ENCODE results near the gene AP3S2.
A peak's percentile ranks its signal among the peaks of the same experiment; 100 is the strongest.
"Not testable (repeated sequence)": the region's sequence is repeated elsewhere in the genome, so short reads cannot be mapped to it uniquely, and the experiment has no call there.

The AP3S2 gene

GRCh38 chr15:89893696-89894447 is at the start of gene AP3S2:
TSS of gene AP3S2 (minus strand) at chr15:89893994. CDS start at chr15:89893949, 45 bp downstream.
- peak; percentile 90 for DNase-seq (ENCODE audit: low spot score)

DNA sequence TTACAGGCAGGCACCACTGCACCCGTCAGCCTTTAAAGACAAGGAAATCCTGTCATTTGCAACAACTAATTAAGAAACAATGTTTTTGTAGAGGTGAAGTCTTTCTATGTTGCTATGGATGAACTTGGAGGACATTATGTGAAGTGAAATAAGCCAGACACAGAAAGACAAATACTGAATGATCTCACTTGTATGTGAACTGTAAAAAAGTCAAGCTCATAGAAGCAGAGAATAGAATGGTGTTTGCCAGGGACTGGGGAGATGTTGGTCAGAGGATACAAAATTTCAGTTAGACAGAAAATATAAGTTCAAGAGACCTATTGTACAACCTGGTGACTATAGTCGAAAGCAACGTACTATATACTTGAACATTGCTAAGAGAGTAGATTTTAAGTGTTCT is 46.1 kb upstream of the AP3S2 start:
- no peak for DNase-seq (ENCODE audit: low spot score)

DNA sequence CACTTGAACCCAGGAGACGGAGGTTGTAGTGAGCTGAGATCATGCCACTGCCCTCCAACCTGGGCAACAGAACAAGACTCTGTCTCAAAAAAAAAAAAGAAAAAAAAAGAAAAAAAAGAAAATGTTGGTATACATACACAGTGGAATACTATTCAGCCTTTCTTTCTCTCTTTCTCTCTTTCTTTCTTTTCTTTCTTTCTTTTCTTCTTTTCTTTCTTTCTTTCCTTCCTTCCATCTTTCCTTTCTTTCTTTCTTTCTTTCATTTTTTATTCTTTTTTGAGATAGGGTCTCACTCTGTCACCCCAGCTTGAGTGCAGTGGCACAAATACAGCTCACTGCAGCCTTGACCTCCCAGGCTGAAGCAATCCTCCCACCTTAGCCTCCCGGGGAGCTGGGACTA is 45.6 kb upstream of the AP3S2 start:
- not testable (repeated sequence) for DNase-seq (ENCODE audit: low spot score)

GRCh38 chr15:89937365-89938350 is 43.9 kb upstream of the AP3S2 start:
- DNase-seq (ENCODE audit: low spot score), result no peak

DNA sequence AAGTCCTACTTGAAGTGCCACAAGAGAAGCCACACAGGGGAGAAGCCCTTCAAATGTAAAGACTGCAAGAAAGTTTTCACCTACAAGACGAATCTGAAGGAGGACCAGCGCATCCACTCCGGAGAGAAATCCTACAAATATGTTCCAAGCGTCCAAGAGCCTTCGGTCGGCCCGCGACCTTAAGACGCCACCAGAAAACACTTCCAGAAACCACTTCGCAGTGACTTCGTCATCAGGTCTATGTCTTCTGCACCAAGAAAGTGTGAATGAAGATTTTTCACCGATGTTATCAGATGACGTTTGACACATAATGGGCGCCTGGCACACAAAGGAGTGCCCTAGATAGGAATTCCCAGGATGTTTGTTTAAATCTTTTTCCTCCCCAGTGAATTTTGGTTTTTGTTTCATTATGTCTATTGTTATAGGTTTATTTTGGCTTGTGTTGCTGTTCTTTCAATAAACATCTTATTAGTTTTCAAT is 43.0 kb upstream of the AP3S2 start:
- DNase-seq (ENCODE audit: low spot score), result no peak

- DNase-seq (ENCODE audit: low spot score), result peak; percentile 24
These were observed 42.4 kb upstream of the AP3S2 start for GRCh38 chr15:89936051-89936785.

- DNase-seq (ENCODE audit: low spot score), result no peak
These were observed 39.1 kb upstream of the AP3S2 start for GRCh38 chr15:89932880-89933279.

DNA sequence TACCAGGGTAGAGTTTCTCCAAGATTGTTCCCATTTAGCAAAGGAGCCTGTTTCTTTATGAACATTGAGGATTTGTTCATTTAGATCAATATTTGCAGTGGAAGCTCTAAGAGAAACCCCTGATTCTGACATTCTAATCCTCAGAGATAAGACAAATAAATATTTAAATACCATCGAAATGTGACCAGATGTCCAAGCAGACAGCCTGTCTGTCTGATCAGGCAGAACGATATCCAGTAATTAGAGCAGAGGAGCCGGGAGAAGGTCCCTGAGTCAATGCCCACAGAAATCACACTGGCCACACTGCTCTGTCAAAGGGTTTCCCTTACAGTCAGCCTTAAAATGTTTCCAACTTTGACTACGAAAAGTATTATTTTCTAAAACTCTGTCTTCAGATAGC is 34.6 kb upstream of the AP3S2 start:
- DNase-seq (ENCODE audit: low spot score), result no peak

DNA sequence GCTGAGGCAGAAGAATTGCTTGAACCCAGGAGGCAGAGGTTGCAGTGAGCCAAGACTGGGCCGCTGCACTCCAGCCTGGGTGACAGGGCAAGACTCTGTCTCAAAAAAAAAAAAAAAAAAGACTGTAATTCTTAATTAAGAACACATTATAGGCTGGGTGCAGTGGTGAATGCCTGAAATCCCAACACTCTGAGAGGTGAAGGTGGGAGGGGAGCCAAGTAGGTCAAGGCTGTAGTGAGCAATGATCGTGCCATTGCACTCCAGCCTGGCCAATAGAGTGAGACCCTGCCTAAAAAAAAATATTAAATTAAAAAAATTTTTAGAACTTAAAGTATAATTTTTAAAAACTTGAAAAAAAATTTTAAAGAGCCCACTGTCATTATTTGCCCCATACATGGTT is 32.4 kb upstream of the AP3S2 start:
- DNase-seq (ENCODE audit: low spot score), result no peak

GRCh38 chr15:89917442-89918101 is 23.8 kb upstream of the AP3S2 start:
- DNase-seq (ENCODE audit: low spot score), result no peak

DNA sequence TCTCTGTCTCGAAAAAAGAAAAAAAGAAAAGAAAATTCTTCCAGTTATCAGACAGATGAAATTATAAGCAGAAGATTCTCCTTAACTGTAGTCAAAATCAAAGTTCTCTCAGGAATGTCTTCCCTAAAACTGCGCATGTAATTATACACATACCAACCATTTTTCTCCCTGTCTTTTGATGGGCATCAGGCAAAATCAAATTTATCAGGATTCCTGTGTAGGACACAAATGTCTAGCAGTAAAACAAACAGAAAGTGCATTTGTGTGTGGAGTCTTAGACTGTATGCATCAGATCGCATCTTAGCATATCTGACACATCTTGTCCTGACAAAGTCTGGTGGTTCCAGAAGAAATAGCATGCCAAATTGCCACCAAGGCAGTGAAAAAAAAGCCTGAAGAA is 22.9 kb upstream of the AP3S2 start:
- DNase-seq (ENCODE audit: low spot score), result no peak

GRCh38 chr15:89912674-89913396 is 19.0 kb upstream of the AP3S2 start, which contains the start of gene ARPIN:
TSS of gene ARPIN (minus strand) at chr15:89912952. CDS start at chr15:89912835, 117 bp downstream.
- no peak for DNase-seq (ENCODE audit: low spot score)

- no peak for DNase-seq (ENCODE audit: low spot score)
These were observed 18.4 kb upstream of the AP3S2 start for GRCh38 chr15:89912145-89912673.

DNA sequence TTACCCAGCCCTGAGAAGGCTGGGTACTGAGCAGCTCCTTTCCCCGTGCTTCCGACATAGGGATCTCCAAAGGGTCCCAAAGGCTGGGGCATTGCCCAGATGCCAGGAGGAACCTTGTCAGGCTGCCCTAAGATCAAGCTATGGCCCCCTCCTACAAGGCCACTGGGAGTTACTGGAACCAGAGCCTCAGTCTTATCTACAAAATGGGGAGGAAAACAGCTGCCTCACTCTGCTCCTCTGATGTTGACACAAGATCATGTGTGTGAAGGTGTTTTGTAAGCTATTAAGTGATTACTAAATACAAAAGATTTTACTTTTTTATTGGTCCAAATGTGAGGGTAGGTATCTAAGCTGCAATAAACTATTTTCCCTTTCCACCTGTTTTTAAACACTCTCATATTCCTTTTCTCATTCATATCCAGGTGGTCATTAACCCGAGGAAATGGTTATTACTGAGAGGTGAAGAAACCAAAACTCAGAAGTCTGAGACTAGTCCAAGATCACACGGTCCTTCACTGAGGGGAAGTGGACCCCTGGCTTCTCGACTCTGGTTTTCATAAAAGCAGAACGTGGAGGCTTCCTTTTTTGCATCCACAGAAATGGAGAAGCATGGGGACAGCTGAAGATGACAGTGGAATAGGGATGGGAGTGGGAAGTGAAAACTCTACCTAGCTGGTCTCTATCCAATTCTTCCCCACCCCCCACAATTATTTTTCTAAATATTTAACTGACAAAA is 17.3 kb upstream of the AP3S2 start:
- no peak for DNase-seq (ENCODE audit: low spot score)

DNA sequence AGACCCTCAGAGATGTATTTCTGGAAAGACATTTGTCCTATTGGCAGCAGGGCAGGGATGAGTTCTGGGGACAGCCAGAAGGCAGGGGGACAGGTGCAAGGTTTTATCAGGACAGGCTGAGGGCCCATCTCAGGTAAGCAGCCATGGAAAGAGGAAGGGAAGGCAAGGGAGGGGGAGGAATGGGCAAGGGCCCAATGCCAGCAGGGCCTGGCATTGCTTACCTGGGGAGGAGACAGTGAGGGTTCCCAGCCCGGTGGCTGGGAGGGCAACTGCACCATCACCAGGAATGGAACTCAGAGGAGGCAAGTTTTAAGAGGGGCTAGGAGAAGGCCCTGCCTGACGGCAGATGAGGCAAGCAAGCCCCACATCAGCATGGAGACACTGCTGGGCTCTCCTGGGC is 15.8 kb upstream of the AP3S2 start:
- DNase-seq (ENCODE audit: low spot score), result no peak

DNA sequence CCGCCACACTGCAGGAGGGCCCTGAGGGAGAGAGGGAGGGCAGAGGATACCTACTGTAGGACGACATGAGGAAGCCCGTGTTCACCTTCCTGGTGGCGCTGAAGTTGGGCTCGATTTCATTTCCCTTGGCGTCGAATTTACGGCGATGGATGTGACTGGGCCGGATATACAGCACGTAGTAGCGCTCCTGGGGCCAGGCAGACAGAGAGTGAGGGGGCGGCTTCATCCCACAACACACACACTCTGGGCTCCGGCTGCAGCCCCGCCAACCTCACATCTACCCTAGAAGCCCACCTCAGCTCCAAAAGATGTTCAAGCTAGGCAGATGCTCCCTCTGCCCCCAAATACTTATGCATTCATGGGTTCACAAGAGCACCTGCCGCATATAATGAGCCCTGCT is 14.4 kb upstream of the AP3S2 start:
- no peak for DNase-seq (ENCODE audit: low spot score)

- no peak for DNase-seq (ENCODE audit: low spot score)
These were observed 13.5 kb upstream of the AP3S2 start for GRCh38 chr15:89907289-89907688.

DNA sequence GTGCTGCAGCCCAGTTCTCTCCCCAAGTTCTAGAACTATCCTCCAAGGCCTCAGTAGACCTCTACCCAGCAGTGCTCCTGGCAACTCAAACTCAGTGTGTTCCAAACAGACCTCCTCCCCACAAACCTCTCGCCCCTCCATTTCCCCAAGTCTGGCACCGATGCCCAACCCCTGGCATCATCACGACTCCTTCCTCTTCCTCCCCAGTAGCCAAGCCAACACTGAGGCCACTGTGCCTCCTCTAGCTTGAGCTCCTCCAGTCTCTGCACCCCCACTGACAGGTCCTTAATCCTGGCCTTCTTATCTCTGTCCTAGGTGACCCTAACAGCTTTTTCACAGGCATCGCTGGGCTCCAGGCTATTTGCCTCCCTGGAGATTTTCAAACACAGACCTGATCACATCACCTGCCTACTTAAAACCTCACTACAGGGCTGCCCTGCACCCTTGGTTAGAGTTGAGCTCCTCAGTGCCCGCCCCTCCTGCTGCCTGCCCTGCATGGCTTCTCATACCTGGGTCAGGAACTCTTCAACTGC is 12.1 kb upstream of the AP3S2 start:
- no peak for DNase-seq (ENCODE audit: low spot score)

GRCh38 chr15:89904519-89904918 is 10.7 kb upstream of the AP3S2 start:
- no peak for DNase-seq (ENCODE audit: low spot score)

GRCh38 chr15:89903858-89904130 is 10.0 kb upstream of the AP3S2 start:
- DNase-seq (ENCODE audit: low spot score), result no peak

Measured in CD4-positive, alpha-beta T cell treated with Interleukin-2 at 100 ng/mL for 4 hours (primary cell).